ENCODE data around the gene FUS.
A peak's percentile ranks its signal among the peaks of the same experiment; 100 is the strongest.
"Not testable (repeated sequence)": the region's sequence is repeated elsewhere in the genome, so short reads cannot be mapped to it uniquely, and the experiment has no call there.

Gene FUS

GRCh38 chr16:31157136-31157535 lies 22.8 kb upstream of the FUS start:
- H3K4me3 ChIP-seq (ENCODE audit: low read depth, low read length) = no peak overlapping the region
- TF ChIP-seq, protein P1, sequence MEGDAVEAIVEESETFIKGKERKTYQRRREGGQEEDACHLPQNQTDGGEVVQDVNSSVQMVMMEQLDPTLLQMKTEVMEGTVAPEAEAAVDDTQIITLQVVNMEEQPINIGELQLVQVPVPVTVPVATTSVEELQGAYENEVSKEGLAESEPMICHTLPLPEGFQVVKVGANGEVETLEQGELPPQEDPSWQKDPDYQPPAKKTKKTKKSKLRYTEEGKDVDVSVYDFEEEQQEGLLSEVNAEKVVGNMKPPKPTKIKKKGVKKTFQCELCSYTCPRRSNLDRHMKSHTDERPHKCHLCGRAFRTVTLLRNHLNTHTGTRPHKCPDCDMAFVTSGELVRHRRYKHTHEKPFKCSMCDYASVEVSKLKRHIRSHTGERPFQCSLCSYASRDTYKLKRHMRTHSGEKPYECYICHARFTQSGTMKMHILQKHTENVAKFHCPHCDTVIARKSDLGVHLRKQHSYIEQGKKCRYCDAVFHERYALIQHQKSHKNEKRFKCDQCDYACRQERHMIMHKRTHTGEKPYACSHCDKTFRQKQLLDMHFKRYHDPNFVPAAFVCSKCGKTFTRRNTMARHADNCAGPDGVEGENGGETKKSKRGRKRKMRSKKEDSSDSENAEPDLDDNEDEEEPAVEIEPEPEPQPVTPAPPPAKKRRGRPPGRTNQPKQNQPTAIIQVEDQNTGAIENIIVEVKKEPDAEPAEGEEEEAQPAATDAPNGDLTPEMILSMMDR (IDR thresholded peaks at IDR 0.05; ENCODE audit: low read depth, low read length, missing control alignments) = no peak
- no peak for DNase-seq (ENCODE audit: low read depth)
- in situ Hi-C loops (cut with HindIII; ENCODE audit: low sequenced_read_pairs) = no loop called here

- TF ChIP-seq, protein P1 (IDR thresholded peaks at IDR 0.05; ENCODE audit: low read depth, low read length, missing control alignments) = no peak
- DNase-seq (ENCODE audit: low read depth) = no peak
- in situ Hi-C loops (cut with HindIII; ENCODE audit: low sequenced_read_pairs) = no loop called here
- no peak overlapping the region for H3K4me3 ChIP-seq (ENCODE audit: low read depth, low read length)
Observed at GRCh38 chr16:31167315-31167714, 12.6 kb upstream of the FUS start.

GRCh38 chr16:31168848-31169247 lies 11.1 kb upstream of the FUS start:
- no peak overlapping the region for H3K4me3 ChIP-seq (ENCODE audit: low read depth, low read length)
- in situ Hi-C loops (cut with HindIII; ENCODE audit: low sequenced_read_pairs) = no loop called here
- DNase-seq (ENCODE audit: low read depth) = no peak
- TF ChIP-seq, protein P1 (IDR thresholded peaks at IDR 0.05; ENCODE audit: low read depth, low read length, missing control alignments) = no peak

DNA sequence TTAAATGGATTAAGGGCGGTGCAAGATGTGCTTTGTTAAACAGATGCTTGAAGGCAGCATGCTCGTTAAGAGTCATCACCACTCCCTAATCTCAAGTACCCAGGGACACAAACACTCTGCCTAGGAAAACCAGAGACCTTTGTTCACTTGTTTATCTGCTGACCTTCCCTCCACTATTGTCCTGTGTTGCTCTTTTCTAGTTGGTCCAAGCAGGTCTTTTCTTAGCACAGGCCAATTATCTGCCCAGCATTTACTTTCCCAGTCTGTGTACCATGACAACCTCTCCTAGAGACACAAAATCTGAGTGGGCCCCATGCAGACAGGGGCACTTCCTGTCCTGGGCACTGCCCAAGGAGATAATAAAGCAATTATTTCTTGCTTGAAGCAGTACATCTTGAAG lies 9.9 kb upstream of the FUS start:
- DNase-seq (ENCODE audit: low read depth); H3K4me3 ChIP-seq (ENCODE audit: low read depth, low read length); in situ Hi-C loops (cut with HindIII; ENCODE audit: low sequenced_read_pairs): not testable (repeated sequence)

DNA sequence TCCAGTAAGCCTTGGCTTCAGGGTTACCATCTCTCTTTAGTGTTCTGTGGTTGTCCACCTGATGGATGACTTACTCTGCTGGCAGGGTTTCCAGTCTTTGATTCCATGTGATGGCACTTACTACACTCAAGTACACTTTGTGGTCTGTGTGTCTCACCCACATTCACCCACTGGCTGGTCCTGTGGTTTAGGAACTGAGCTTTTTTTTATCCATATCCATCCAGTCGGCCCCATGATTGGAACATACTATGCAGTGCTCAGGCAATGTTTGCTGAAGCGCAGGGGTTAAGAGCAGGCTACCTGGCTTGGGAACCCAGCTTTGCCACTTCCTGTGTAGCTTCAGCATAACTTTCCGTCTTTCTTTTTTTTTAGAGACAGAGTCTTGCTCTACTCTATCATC lies 2.8 kb upstream of the FUS start:
- TF ChIP-seq, protein P1 (IDR thresholded peaks at IDR 0.05; ENCODE audit: low read depth, low read length, missing control alignments) = no peak
- no peak overlapping the region for H3K4me3 ChIP-seq (ENCODE audit: low read depth, low read length)
- peak; percentile 59 for DNase-seq (ENCODE audit: low read depth)
- in situ Hi-C loops (cut with HindIII; ENCODE audit: low sequenced_read_pairs) = no loop called here

DNA sequence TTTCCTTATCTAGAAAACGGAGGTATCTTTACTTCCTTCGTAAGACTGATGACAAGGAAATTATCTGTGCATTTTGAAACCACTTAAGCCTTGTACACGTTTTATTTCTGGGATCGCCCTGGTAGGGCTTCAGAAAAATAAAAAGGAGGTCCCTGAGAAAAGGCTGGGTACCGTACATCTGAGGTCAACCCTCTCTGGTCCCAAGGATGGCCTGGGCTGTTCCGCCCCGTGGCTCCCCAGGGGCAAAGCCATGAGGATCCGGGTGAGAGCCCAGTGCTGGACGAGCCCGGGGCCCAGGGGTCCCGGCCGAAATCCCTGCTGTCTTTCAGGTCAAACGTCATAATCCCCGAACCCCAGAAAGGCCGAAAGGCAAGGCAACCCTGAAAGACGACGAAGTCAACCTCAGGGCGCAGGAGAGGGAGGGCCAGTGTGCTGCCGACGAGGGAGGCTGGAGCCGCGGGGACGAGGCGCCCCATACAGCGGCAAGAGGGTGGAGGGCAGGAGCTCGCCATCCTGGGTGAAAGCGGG lies 656 bp upstream of the FUS start:
- H3K4me3 ChIP-seq (ENCODE audit: low read depth, low read length) = peak overlapping the region; percentile 94
- in situ Hi-C loops (cut with HindIII; ENCODE audit: low sequenced_read_pairs) = no loop called here
- TF ChIP-seq, protein P1 (IDR thresholded peaks at IDR 0.05; ENCODE audit: low read depth, low read length, missing control alignments) = no peak
- DNase-seq (ENCODE audit: low read depth) = no peak

GRCh38 chr16:31181102-31181830 lies 1.3 kb downstream of the FUS start:
- peak overlapping the region; percentile 94 for H3K4me3 ChIP-seq (ENCODE audit: low read depth, low read length)
- no peak for DNase-seq (ENCODE audit: low read depth)
- in situ Hi-C loops (cut with HindIII; ENCODE audit: low sequenced_read_pairs) = no loop called here
- TF ChIP-seq, protein P1 (IDR thresholded peaks at IDR 0.05; ENCODE audit: low read depth, low read length, missing control alignments) = no peak

All from astrocyte of the cerebellum (primary cell).